Stimulated activated CD8-positive, alpha-beta memory T cell treated with anti-CD3 and anti-CD28 coated beads, Interleukin-2, amount 100 ng/mL, for 1 hour (primary cell): ENCODE results near the gene CYSRT1.

Experiments
- DNase-seq, 2 donors: peaks; one replicate each; pipeline ENCODE4 v3.0.0-alpha.2; 2020; ENCODE audit warnings: low read depth in 2 of 2

CYSRT1 gene

DNA sequence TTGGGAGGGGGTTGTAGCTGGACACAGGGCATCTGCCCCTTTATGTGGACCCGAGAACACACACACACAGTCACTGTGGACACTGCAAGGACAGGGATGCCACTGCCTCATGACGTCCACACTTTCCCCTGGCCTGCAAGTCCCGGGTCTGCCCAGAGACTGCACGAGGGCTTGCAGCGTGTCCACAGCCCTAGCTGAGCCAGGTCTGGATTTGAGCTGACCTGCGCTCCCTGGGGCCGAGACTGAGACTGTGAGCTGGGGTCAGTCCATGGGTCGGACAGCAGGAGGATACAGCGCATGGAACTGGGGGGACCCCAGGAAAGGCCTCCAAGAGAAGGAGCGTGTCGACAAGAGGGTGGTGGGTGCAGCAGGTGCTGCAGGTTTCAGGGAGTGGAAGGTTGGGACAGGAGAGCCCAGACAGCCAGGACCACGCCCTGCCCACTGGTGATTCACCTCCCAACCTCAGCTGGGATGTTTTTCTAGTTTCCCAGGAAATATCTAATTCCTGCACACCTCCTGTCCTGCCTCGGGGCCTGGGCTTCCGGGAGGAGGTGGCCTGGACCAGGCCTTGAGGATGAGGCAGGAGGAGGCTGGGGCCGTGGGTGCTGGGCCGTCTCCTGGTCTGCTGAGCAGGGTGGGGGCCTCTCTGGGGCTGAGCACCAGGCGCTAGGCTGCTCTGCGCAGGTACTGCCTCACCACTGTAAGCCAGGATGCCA is 1.5 kb downstream of the CYSRT1 start:
- DNase-seq, result no peak

DNA sequence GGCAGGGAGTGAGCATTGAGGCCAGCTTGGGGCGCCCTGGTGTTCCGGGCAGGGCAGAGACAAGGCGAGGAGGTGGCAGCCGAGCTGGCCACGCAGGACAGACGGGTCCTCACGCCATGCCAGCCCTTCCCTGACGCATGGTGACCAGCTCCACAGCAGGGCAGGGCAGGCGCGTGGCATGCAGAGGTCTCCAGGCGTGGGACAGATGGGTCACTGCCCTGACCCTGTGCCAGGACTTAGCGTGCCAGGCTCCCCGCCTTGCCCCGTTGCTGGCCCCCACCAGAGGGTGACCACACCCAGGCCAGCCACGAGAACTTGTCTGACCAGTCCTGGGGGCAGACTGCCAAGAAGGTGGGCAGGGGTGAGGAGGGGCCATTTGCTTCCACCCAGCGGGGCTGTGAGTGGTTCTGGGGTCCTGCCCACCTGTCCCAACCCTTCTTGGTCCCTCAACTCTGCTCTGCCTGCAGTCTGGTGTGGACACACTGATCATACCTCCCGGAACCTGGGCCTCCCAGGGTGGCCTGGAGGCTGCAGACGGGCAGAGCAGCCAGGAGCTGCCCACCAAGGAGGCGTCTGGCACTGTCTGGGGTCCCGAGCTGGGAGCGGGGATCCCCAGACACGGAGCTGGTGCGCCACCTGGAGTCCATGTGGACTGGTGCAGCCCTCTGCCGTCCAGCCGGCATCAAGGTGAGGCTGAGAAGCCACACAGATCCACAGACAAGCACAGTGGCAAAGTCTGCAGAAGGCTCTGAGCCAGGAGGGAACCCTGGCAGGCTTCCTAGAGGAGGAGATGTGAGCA is 2.3 kb downstream of the CYSRT1 start, which contains the start of gene RNF224:
RNF224 (plus strand) TSS at position 449 of the 799 bp plus-strand sequence. CDS start 834 bp downstream, outside the sequence.
- DNase-seq, result peak; percentile 60 to 72

DNA sequence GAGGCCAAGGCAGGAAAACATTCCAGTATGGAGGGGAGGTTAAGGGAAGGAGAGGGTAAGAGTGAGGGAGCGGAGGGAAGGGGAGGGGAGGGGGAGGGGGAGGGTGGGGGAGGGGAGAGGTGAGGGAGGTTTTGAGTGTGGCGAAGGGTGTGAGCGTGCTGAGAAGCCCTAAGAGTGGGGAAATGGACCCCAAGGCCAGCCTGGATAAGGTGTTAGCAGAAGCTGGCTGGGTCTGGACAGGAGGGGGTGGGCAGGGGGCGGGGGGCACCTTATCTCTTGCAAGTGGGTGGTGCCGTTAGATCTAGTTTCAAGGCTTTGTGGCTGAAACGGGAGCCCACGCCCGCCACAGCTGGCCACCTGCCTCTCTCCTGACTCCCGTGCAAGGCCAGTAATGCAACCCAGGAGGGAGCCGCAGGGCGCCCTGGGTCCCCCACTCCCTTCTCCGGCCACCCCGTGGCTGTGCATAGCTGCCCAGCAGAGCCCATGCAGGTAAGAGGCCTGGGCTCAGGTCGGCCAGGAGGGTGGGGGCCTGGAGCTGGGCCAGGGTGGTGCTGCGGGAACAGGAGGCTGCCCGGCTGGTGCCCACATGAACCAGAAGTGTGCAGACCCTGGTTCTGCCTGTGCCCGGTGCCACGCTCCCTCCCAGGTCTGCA is 3.0 kb downstream of the CYSRT1 start:
- no peak for DNase-seq

DNA sequence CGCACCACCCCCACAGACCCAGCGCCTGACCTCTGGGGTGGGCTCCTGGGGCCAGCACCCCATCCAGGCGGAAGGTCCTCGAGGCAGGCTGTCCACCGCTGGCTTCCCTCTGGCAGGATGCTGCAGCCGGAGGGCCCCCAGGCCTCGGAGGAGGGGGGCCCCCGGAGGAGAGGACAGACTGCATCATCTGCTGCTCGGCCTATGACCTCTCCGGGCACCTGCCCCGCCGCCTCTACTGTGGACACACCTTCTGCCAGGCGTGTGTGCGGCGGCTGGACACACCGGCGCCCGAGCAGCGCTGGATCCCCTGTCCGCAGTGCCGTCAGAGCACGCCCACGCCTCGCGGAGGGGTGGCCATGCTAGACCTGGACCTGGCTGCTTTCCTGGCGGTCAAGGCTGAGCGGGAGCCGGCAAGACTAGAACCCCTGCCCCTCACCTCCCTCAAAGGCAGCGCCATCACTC is 3.6 kb downstream of the CYSRT1 start:
- DNase-seq, result no peak

DNA sequence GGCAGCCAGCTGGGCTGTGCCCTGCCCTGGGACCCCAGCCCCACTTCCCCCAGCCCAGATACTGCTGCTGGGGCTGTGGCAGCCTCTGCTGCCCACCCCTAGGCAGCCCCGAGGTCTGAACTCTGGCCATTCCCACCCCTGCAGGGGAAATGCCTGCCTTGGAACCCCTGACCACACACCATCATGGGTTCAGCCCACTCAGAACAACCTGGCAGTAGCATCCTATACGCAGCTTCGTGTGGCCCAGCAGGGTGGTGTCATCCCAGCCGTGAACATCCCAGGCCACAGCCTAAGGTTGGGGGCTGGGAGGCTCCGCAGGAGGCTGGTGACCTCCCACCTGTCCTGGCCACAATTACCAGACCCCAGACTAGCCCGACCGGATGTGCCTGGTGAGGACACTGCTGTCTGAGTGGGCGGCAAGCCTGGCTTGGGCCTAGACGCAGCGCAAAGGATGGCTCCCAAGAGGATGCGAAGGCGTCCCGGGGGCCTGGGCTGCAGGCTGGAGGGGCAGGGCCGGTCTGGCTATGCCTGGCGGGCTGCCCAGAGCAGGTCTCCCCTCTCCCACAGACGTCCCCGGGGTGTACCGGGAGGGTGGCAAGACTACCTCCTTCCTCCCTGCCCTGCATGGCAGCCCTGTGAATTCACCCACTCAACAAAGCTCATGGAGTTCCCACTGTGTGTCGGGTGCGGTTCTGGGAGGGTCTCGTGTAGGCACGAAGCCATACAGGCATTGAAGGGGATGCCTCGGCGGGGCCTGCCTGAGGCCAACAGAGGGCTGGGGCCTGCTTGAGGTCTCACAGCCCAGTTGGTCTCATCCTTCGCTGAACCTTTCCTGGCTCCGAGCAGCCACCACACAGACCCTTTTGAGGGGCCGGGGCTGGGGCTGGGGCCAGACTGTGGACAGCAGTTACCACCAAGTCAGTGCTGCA is 4.3 kb downstream of the CYSRT1 start:
- DNase-seq, result no peak

DNA sequence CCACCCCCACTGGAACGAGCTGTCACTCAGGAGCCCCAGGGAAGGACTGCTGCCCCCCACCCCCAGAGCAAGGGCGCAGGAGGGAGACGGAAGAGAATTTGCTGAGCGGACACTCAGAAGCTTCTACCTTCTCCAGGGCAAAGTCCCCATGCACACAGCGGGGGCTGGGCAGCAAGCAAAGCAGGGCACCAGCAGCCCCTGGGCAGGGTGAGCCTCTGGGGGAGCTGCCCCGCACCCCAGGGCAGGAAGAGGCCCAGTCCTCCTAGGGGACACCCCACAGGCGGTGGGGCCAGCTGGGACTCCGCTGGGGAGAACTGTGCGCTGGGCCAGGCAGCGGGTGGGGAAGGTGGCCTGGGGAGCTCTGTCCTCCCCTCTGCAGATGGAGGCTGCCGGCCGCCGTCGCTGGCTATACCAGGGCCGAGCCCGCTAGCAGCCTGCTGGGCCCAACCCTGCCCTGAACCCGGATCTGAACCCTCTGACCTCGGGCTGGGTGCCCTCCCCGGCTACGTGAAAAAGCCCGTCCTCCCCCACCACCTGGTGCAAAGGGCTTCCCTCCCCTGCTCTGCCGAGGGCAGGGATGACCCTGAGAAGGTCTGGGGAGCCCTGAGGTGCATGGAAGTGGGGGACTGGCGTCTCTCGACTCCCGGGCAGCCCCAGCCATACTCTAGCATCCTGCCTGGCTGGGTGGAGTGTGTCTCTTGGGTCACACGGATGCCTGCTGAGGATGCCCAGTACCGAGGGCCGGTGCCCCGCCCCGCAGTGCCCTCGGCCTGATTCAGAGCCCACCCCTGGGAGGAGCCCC is 5.1 kb downstream of the CYSRT1 start:
- DNase-seq, result no peak

DNA sequence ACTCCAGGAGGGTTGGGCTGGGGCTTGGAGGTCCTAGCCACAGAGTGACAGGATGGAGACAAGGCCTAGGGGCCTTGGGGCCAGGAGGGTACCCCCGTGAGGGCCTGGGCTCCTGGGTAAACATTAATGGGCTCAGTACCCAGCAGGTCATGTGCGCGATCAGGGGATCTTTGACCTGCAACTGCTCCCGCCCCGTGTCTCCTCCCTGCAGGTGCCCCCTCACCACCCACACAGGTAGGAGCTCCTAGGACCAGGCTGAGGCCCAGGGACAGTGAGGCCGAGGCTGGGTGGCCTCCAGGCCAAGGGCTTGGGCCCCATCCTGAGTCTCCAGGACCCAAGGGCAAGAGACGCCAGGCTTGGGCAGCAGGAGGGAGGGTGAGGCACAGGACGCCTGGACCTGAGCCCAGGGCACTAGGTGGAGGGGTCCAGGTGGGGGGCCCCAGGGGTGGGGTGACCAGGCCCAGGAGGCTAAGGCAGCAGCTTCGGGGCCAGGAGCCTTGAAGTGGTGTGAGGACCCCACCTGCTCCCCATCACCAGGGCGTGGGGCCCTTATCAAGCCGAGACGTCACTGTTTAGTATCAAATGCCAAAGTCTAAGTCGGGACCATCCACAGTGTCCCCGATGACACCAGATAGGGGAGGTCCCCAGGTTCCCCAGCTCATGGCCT is 5.9 kb downstream of the CYSRT1 start, which contains the start of gene SLC34A3:
SLC34A3 (plus strand) TSS at position 197 of the 667 bp plus-strand sequence. CDS start 802 bp downstream, outside the sequence.
- DNase-seq, result no peak

DNA sequence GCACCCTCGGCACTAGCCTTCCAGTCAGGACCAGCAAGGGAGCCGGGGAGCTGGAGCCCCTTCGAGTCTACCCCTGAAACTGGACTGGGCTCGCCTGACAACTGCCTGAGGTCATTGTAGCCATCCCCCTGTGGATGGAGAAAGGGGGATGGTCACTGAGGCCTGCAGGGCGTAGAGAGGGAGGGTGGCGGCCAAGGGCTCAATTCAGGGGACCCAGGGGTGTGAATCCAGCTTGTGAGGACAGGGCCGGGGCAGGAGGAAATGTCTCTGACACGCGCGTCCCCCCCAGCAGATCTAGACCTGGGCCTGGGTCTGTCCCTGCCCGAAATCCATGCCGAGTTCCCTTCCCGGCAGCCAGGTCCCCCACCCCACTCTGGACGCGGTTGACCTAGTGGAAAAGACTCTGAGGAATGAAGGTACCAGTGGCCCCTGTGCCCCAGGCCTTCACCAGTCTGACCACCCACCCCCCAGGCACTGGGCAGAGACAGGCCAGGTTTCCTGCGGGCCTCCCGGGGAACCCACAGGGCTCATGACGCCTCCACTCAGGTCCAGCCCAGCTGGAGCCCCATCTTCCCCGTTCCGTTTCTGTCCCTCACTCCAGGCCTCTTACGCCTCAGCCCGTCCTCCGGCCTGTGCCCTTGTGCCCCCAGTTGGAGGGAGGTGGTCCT is 6.5 kb downstream of the CYSRT1 start:
- DNase-seq, result no peak

DNA sequence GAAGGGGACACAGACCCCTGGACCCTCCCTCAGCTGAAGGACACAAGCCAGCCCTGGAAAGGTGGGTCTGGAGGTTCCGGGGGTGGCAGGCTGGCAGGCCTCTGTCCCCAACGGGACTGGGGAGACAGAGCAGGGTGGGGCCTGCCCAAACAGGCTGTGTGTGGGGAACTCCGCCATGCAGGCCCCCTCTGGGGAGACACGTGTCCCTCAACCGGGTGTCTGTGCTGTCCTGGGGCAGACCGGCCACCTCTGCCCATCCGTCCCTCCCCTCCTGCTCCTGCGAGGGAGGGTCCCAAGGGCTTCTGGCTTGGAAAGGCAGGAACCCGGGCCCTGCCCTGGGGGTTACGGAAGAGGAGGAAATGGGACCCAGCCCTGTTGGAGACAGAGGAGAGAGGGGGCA is 7.1 kb downstream of the CYSRT1 start:
- no peak for DNase-seq

DNA sequence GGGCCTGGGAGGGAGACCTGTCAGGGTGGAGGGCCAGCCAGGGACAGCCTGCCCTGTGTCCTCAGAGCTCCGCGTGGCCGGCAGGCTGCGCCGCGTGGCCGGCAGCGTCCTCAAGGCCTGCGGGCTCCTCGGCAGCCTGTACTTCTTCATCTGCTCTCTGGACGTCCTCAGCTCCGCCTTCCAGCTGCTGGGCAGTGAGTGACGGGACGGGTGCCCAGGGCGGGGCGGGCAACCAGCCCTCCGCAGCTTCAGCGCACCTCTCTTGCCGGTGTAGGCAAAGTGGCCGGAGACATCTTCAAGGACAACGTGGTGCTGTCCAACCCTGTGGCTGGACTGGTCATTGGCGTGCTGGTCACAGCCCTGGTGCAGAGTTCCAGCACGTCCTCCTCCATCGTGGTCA is 7.5 kb downstream of the CYSRT1 start:
- no peak for DNase-seq

DNA sequence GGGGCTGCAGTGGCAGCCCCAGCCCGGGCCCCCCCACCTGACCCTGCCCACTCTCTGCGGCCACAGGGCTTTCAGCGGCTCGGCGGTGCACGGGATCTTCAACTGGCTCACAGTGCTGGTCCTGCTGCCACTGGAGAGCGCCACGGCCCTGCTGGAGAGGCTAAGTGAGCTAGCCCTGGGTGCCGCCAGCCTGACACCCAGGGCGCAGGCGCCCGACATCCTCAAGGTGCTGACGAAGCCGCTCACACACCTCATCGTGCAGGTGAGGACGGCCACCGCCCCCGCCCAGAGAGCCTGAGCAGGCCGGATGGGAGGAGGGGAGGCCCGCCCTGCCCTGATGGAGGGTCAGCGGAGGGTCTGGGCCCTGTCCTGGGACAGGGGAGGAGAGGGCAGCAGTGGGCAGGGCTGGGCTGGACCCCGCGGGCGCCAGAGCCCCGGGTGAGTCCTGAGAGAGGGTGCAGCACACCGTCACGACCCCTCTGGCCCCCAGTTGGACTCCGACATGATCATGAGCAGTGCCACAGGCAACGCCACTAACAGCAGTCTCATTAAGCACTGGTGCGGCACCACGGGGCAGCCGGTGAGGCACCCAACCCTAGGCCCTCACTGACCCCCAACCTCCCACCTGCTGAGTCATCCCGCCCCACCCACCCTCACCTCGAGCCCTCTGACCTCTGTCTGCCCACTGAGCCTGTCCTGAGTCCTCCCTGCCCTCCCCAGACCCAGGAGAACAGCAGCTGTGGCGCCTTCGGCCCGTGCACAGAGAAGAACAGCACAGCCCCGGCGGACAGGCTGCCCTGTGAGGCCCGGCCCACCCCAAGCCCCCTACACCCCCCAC is 8.4 kb downstream of the CYSRT1 start:
- no peak for DNase-seq

DNA sequence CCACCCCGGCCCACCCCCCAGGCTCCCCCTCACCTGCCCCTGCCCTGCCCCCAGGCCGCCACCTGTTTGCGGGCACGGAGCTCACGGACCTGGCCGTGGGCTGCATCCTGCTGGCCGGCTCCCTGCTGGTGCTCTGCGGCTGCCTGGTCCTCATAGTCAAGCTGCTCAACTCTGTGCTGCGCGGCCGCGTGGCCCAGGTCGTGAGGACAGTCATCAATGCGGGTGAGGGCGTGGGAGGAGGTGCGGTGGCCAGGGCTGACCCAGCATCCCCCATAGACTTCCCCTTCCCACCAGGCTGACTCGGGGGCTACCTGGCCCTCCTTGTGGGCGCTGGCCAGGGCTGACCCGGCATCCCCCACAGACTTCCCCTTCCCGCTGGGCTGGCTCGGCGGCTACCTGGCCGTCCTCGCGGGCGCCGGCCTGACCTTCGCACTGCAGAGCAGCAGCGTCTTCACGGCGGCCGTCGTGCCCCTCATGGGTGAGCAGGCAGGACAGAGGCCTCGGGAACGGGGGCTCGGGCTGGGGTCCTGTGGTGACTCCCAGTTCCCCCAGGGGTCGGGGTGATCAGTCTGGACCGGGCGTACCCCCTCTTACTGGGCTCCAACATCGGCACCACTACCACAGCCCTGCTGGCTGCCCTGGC is 9.2 kb downstream of the CYSRT1 start:
- DNase-seq, result no peak

DNA sequence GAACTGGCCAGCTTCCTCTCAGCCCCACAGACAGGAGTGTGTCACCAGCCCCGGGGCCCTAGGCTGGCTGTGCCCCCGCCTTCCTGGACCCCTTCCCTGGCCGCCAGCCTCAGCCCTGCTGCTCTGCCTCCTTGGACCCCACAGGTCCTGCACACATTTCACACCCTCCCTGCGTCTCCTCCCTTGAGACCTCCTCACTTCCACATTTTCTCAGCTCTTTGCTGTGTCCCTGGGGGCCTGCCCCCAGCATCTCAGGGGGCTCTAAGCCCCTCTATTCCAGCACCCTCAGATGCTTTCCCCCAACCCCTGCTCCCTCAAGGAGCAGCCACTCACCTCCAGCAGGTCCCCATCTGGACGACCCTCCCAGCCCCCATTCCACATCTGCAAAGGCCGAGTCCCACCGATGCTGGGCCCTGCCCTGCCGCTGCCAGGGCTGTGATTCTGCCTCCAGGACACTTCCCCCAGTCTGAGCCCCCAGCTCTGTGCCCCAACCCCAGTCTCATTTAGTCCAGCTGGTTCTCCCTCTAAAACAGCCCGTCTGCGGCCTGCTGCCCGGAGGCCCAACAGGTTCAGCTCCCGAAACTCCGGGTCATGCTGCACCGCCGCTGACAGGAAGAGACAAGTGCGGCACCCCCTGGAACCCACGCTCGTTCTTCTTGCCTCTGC is 9.9 kb downstream of the CYSRT1 start:
- no peak for DNase-seq

DNA sequence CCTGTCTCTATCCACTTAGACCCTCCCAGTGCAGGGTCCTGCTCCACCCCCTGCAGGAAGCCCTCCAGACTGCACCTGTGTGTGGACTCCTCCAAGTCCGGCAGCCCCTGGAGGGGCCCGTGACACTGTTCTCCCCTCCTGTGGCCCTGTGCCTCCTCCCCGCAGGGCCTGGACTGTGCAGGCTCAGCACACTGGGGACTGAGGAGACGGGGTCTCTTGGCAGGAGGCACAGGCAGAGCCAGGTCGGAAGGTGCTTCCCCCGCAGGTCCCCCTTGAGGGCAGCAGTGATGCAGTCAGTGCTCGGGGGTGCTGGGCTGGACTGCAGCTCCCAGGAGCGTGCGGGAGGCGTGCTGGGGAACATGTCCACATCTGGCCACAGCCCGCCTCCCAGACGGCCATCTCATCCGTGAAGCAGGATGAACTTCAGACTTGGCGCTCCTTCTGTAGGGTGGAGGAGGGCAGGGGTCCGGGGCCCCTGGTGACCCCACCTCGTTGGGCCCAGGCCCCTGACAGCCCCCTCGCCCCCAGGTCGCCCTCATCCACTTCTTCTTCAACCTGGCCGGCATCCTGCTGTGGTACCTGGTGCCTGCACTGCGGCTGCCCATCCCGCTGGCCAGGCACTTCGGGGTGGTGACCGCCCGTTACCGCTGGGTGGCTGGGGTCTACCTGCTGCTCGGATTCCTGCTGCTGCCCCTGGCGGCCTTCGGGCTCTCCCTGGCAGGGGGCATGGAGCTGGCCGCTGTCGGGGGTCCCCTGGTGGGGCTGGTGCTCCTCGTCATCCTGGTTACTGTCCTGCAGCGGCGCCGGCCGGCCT is 10.7 kb downstream of the CYSRT1 start:
- DNase-seq, result no peak

DNA sequence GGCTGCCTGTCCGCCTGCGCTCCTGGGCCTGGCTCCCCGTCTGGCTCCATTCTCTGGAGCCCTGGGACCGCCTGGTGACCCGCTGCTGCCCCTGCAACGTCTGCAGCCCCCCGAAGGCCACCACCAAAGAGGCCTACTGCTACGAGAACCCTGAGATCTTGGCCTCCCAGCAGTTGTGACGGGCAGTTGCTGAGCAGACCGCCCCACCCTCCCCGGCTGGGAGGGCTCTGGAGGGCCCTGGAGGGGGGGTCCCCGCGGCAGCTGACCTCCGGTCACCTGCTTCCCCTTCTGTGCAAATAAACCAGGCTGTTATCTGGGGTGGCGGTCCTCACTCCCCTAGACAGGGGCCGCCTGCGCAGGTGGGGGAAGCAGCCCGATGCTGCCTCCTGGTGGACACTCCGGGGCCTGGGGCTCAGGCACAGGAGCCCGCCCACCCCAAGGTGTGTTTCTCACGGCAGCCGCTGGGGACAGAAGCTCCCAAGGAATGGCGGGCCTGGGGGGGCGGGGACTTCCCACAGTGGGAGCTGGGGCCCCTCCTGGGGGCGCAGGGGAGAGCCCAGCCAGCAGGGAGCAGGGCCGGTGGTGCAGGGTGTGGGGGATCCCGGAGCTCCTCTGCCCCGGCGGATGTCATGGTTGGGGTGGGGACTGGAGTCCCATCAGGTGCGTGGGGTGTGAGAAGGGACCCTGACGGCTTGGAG is 11.4 kb downstream of the CYSRT1 start:
- DNase-seq, result peak; percentile 76 to 88

DNA sequence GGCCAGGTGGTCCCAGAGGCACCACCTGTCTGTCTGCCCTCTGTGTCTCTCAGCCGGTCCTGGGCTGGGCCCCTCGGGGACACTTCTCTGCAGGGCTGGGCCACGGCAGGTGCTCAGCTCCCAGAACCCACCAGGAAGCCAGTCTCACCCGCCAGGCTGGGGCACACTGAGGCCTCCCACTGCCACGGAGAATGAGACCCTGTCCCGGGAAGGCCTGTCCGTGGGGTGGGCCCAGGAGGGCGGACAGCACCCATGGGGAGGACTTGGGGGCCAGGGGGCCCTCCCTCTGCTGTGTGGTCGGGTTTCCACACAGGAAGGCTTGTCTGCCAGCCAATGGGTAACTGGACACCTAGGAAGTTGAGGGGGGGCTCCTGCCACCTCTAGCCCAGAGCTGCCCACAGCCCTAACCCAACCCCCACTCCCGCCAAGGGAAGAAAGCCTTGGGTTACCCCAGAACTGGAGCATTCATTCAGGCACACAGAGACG is 12.0 kb downstream of the CYSRT1 start:
- no peak for DNase-seq
